Measurements from ENCODE around the gene CLNK.
A peak's percentile ranks its signal among the peaks of the same experiment; 100 is the strongest.

Gene CLNK

DNA sequence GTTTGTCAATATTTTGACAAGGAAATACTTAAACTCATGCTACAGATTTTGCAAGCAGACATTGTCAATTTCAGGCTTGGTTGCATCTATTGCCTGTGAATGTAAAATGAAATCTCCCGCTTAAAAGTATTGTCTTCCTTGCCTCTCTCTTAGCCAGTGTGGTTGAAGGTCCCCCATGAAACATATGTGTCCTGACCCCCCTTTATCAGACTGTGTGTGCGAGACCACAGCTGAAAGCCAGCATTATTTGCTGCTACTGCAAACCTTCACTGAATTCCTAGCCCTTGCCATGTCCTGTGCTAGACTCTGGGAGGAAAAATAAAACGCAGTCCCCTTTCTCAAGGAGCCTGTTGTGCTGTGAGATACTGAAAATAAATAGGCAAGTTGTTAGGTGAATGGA, 16.6 kb upstream of the CLNK start:
- DNase-seq: no peak

DNA sequence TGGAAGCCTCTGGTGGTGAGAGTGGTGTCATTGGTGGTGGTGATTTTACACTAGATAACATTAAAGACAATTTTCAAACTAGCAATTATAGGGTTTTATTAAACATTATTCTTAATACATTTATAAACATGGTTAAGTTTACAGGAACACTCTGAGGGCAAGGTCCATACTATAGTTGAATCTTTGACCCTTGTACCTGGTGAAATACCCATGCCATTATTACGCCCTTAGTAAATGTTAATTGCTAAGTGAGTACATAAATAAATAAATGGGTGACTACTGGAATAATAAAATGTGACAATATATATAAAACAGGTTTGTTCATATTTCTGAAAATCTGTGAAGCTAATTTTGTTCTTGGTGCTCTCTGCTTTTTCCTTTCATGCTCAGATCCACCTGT, 13.6 kb upstream of the CLNK start:
- no peak for DNase-seq

DNA sequence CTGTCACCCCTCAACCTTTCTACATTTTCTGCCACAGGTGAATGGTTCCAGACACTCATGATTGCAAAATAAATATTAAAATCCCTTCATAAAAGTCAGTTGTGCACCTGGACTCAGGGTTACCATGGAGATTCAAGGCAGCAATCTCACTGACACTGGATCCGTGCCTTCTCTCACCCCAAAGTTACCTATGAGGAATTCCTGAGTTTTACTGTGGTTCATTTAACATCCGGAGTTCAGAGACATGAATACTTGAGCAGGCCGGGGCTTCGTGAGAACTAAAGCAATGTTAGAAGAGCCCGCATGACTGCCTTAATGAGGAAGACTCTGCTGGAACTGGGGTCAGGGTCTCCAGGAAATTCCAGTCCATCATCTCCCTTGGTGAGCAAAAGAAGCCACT, 12.5 kb upstream of the CLNK start:
- peak; percentile 31 for DNase-seq

DNA sequence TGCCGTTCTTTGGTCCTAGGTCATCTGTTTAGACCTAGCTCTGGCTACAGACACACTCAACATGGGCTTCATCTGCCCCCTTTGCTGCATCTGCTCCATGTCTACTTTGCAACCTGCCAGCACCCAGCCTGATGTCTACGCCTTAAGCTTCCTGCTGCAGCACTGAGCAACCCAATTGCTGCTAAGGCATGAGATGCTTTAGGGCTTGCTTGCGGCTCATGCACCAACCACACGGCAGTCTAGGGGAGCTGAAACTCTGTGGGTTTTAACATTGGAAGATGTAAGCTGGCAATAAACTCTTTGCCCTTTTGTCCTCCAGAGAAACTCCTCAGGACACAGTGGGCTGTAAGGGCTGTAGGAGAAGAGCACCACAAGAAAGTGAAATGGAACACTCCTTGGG, 11.7 kb upstream of the CLNK start:
- no peak for DNase-seq

DNA sequence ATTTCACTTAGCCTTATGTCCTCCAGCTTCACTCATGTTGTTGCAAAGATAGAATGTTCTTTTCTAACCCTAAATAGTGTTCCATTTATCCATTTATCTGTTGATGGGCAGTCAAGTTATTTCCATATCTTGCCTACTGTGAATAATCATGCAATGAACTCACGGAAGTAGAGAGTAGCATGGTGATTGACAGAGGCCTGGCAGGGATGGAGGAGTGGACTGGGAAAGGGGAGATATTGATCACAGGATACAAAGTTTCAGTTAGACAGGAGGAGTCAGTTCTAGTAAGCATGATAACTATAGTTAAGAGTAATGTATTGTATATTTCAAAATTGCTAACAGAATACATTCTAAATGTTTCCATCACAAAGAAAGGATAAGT, 10.3 kb upstream of the CLNK start:
- no peak for DNase-seq

DNA sequence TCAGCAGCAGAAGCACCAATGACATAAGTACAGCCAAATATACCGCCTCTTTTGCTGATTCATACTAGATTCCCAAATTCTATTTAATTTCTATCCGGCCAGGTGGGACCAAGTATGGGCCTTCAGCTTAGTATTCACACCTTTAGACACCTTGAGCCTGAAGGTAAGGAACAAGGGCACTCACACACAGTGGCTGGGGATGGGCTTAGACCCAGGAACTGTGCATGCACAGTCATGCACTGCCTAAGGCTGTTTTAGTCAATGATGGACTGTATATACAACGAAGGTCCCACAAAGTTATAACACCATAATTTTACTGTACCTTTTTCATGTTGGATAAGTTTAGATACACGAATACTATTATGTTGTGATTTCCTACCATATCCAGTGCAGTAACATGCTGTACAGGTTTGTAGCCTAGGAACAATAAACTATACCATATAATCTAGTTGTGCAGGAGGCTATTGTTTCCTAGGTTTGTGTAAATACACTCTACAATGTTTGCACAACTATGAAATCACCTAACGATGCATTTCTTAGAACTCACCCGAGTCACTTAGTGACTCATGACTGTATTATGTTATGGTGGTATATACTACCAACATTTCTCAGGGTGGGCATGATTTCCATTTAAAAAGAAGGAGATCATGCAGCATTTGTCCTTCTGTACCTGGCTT, 9.7 kb upstream of the CLNK start:
- peak; percentile 48 for DNase-seq

DNA sequence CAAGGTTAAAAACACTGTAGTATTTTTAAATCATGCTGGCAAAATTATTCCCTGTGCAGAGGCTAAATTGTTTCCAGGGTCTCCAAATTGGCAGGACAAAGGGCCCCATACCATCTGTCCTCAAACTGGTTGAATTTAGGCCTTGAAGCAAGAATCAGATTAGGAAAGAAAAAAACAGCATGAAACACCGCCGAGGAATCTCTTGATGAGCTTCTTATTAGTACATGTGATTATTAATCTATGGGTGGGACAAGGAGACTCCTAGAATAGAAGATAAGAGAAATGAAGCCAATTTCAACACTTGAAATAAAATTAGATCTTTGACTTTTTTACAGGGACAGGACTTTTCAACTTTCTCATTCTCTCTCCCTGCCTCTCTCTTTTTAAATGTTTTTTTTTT, 7.1 kb upstream of the CLNK start:
- no peak for DNase-seq

DNA sequence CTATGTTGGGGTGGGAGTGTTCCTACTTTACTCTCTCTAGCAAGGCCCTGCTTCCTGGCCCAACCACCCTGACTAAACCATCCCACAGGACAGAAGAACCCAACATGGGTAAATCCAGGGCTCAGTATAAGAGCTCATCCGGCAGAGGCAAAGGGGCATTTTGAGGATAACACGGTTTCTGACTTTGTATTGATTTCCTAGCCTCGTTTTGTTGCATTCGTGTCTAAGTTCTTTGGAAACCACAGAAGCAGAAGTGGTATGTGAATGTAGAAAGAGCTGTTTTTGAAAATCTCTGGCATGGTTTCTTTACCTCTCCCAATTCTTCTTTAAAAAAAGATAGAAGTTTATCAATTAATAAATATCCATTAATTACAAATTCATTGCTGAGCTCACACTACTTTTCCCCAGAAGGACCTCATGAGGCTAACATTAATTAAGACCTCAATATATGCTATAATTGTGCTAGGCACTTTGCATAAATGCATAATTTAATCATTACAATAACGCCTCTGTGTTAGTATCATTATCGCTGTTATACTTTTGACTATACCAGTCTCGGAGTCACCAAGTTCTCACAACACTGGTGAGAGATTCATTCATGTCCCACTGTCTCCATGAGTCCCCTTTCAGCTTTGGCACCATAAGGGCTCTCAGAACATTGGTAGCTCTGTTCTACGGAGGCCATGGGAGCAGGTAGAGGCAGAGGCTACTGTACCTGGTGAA, 5.8 kb upstream of the CLNK start:
- DNase-seq: no peak

DNA sequence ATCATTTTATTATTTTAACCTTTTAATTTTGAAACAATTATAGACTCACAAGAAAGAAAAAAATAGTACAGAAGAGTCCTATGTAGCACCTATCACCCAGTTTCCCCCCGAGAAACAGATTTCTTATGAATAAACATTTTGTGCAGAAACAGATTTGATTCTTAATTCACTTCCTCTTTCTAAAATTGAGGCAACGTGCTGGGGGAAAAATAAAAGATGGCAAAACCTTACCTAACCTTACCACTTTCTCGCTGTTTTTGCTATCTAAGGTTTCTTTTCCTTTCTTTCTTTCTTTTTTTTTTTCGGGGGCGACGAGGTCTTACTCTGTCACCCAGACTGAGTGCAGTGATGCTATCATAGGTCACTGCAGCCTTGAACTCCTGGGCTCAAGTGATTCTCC, 4.3 kb upstream of the CLNK start:
- DNase-seq: no peak

DNA sequence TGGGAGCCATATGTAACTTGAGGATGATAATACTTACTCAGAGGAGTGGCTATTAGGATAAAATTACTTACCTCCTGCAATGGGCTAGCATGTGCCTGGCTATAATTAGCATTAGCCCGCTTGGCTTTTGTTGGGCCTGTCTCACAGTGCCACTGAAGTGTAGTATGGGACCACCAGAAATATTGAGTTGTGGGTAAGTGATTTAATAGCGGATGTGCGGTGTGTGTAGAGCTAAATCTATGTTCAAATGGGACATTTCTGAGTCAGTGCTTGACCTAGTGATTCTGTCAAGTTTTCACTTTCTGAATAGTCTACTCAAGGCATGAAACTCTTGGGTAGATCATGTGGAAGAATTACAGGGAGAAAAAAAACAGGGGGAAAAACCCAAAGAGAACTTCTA, 3.5 kb upstream of the CLNK start:
- DNase-seq: no peak

DNA sequence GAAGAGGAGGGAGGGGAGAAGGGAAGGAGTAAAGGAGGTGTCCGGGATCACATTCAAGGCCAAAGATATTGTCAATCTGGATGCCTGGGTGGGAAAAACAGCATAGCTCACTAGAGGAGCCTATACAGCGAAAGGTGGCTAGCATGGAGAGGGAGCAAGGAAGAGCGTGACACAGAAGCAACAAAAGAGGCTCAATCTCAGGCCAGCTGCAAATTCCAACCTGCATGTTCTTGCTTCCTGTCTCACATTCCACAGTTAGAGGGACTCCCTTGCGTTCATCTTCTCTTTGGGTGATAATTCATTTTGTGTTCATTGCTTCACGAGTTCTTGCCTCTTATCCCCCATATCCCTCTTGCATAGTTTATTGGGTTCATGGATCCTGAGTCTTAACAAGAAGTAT, 3.0 kb upstream of the CLNK start:
- no peak for DNase-seq

DNA sequence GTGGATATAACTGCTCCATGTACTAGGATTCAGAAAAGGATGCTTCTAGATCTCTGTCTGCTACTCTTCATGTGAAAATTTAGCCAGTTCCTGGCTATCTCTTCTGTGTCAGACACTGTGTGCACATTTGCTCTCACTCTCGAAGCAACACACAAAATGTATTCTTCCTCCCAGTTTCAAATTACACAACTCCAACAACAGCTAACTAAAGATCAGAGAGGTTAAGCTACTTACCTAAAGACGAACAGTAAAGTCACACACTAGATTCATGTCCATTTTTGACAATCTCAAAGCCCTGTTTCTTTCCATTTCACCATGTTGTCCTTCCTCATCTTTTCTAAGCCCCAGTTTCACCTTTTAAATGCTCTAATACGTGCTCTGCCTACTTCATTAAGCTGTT, 2.2 kb downstream of the CLNK start:
- DNase-seq: no peak

DNA sequence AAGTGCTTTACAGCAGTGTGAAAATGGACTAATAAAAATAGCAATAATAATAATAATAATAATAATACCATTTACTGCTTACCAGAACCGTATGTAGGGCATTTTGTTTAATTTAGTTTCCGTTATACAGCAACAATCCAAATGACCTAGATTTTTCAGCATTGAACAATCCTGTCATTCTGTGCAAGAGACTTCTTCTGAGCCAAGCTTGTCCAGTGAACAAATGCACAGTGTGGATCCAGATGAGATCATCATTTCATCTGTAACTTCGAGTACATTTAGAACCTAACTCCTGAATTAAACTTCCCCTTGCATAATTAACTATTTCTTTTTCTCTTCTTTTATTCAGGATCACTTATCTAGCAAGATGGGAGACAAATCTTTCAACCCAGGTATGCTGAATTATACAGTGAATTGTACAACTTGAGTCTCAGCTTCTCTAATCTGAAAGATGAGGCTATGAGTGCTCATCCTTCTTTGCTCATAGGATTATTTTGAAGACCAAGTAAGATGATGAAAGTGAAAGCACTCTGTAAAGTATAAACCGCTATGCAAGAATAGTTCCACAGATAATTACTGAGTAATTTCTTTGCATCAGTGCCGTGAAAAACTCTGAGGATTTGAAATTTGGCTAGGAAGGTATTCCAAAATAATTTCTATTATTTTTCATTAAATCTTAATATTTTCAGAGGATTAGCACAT, 6.6 kb downstream of the CLNK start:
- no peak for DNase-seq

DNA sequence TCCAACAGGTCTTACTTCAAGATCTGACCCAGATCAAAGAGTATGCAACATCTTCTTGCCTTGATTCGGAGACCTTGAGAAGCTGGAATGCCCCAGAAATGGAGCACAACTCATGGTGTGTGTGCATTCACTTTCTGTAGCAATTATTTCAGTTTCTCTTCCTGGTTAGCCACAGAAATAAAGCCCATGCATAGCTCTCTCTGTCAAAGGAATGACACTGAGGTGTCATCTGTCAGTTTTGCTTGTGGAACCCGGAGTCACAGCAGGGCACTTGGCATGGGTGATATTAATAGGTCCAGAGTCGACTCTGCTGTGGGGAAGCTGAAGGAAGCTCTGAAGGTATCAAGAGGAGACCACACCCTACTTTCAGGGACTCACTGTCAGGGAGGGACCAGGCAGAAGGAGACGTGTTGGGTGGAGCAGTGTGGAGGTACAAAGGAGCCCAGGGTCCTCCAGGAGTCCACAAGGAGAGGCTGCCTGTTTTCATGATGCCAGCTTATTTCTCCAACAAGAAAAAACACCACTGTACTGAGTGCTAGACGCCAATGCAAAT, 10.7 kb downstream of the CLNK start:
- no peak for DNase-seq

DNA sequence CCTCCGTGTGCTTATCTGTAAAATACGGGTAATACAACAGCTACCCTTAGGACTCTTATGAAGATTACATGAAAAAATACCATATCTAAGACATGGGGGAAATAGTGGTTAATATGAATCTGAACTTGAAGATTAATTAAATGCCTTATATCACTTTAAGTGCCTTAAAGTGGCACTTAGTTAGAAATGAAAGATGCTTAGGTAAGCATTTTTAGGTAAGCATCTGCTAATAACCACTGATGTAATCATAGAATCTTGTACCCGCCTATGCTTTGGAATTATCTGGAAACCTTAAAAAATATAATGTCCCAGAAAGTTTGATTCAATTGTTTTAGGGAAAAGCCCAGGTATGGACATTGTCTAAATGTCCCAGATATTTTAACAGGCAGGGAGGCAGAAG, 12.2 kb downstream of the CLNK start:
- DNase-seq: no peak

DNA sequence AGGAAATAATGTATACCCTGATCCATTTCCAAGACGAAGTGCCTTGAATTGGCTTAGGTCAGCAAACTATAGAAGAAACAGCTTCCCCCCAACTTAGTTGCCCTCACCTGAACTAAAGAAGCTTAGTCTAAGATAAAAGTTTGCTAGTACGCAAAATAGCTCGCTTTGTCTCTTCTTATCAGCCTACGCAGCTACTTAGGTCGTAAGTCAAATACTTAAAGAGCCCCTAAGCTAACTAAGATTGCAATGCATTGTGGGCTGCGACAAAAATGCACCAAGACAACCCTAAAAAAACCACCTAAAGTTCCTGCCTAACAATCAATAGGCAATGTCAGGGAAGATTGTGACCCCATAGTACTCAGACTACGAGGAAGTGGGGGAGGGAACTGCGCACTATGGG, 12.8 kb downstream of the CLNK start:
- no peak for DNase-seq

DNA sequence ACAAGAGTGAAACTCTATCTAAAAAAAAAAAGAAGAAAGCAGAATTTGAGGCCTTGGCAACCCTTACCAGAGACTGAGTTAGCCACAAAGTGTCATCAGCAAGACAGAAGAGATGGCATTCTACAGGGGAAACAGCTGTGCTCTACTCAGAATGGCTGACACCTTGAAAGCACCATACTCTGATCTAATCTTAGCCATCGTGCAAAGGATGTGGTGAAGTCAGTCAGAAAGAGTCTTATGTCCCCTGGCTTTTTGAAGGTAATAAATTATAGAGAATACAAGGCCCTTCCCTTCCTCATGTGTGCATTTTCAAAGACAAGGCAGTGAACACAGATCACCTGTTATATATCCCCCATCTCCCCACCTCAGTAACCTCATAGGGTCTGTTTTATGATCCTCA, 13.2 kb downstream of the CLNK start:
- no peak for DNase-seq

DNA sequence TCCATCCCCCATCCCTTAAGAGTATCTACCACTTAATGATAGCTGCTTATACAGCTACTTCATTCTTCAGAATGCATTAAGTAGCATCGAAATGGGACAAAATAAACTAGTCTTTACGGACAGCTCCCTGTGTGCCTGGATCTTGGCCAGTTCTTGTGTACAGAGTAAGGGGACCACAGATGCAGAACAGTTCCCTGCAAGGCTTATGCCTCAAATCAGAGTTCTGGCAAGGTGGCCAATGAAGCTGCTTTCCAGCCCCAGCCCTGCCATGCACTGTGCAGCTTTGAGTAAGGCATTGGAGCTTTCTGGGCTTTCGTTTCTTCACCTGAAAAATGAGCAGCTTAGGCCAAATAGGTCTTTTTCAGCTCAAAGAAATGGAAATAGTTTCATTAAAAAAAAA, 14.2 kb downstream of the CLNK start:
- DNase-seq: no peak

DNA sequence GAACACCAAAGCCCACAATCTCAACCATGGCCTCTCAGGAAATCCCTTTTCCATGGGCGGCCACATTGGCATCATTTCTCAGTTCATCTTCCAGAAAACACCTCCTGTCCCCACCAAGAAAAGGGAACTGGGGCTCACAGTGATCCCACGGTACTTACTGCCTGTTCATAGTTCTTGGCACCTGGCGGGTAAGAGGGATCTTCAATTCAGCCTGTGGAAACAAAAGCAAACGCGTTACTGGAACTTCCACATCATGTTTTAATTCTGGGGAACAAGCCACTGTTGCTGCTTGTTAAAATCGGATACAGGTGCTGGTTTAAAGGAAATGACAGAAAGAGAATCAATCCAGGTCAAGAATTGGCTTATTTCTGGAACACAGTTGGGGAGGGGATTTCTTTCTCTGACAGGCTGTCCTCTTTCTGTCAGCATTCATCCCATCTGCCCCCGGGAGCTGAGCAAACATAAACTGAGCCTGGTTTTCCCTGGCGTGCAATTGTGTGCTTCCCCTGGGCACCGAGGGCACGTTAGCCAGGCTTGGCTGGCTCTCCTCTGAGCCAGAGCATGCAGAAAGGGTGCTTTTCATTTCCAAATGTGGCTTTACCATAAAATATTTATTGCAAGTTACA, 16.8 kb downstream of the CLNK start:
- peak; percentile 20 for DNase-seq

DNA sequence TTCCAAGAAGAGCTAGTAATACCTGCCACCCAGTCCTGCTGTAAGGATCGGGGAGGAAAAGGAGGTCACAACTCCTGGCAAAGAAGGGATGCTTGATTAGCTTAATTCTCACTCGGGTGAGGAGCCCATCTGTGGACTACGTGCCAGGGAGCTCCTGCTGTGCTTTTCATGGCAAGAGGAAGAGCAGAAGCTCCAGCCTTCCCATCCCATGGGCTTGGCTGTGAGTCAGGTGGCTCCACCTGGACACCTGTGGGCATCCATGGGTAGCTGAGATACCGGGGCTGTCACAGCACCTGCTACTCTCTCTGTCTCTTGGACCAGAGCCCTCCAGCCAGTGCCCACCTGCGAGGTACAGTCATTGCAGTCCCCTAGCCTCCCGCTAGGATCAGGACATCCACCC, 18.0 kb downstream of the CLNK start:
- DNase-seq: no peak

DNA sequence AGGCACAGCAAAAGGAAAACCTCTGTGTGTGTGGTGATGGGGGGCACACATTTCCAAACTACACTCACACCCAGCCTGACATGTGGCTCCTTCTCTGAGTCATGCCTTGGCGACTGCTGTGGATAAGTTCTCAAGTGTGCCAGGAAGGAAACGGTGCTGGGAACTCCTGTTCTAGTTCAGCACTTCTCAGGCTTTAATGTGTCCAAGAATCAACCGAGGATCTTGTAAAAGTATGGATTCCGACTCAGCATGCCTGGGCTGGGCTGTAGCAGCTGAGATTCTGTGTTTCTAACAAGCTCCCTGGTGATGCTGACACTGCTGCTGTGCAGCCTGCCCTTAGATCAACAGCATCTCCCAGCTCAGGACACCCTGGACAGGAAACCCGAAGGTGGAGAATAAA, 20.2 kb downstream of the CLNK start:
- DNase-seq: no peak

DNA sequence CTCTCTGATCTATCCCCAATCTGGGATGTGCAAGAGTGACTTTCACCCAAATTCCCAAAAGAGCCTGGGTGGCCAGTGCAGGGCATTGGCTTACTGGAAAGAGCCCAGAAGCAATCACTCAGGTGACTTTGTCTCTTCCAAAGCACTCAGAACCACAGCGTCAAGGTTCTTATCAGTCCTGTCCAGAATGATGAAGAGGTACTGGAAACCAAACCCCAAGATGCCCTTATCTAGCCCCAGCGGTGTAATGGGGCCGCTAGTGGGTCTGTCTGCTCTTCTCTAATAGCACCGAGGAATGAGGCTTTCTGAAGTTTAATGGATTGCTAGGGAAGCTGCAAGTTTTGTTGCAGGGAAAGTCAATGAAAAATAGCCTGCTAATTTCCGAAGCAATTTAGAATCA, 21.6 kb downstream of the CLNK start:
- no peak for DNase-seq

DNA sequence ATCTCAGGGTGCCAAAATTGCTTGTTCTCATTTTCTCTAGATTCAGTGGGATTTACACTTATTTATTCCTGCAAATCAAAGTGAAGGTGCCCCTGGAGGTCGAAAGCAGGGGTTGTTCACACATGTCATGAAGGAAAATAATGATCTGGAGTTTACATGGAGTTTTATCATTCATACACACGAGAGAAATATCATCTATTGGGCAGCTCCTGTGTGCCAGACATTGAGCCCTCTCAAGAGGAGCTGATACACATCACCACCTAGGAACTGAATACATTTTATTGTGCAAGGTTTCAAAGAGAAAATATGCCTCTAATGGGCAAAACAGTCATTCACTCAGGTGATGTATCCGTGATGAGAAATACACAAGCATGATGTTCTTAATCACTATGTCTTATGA, 23.5 kb downstream of the CLNK start:
- no peak for DNase-seq

DNA sequence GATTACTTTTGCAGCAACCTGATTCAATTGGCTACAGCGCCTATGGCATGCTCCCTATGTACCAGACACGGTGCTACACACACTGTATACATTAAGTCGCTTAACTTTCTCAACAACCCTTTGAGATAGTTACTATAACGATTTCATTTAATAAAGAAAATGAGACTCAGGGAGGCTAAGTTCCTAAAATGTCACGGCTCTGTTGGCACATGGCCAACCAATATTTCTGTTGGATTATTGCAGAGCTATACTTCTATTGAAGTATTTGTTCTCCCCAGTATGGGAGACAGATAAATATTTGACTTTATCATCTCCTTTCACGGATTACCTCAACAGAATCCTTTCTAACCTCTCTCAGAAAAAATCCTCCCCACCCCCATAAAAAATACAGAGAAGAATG, 25.3 kb downstream of the CLNK start:
- no peak for DNase-seq

All from DMS153 (cell line).